C4-2B (cell line): Measurements from ENCODE around the gene MEF2C.

Source experiments
- H3K27ac ChIP-seq: fragments of 450-650 bp; 2 replicates; pipeline ENCODE4 v1.5.1; 2017
- CTCF ChIP-seq: fragments of 450-650 bp; conservative IDR thresholded peaks from 2 replicates; pipeline ENCODE4 v1.5.1; 2017; ENCODE audit warnings: mild to moderate bottlenecking
- ZFX ChIP-seq: fragments of 450-650 bp; IDR thresholded peaks from 2 replicates; pipeline ENCODE4 v1.6.1; 2017

The MEF2C gene

GRCh38 chr5:88878976-88879375 lies 4.0 kb downstream of the MEF2C start:
- no peak overlapping the region for H3K27ac ChIP-seq
- no peak for TF ChIP-seq ZFX
- peak; percentile 26 for TF ChIP-seq CTCF

GRCh38 chr5:88877826-88878225 lies 5.2 kb downstream of the MEF2C start:
- H3K27ac ChIP-seq, result no peak overlapping the region
- TF ChIP-seq CTCF (no peak), ZFX (no peak)

- H3K27ac ChIP-seq, result no peak overlapping the region
- no peak for TF ChIP-seq ZFX
- TF ChIP-seq CTCF, result no peak
These were observed 6.3 kb downstream of the MEF2C start for GRCh38 chr5:88876714-88877113.

GRCh38 chr5:88875341-88876234 lies 7.4 kb downstream of the MEF2C start:
- H3K27ac ChIP-seq, result no peak overlapping the region
- no peak for TF ChIP-seq CTCF
- no peak for TF ChIP-seq ZFX

- no peak for TF ChIP-seq CTCF
- TF ChIP-seq ZFX, result no peak
- no peak overlapping the region for H3K27ac ChIP-seq
These were observed 9.5 kb downstream of the MEF2C start for GRCh38 chr5:88873447-88873846.

- TF ChIP-seq ZFX (no peak), CTCF (no peak)
- no peak overlapping the region for H3K27ac ChIP-seq
These were observed 10.0 kb downstream of the MEF2C start for GRCh38 chr5:88872971-88873370.

GRCh38 chr5:88870285-88870684 lies 12.7 kb downstream of the MEF2C start:
- no peak overlapping the region for H3K27ac ChIP-seq

More at GRCh38 chr5:88870285-88870684, 12.7 kb downstream of the MEF2C start:
- no peak for TF ChIP-seq ZFX
- TF ChIP-seq CTCF, result no peak
